Measurements from ENCODE around the gene PLOD3.

DNA sequence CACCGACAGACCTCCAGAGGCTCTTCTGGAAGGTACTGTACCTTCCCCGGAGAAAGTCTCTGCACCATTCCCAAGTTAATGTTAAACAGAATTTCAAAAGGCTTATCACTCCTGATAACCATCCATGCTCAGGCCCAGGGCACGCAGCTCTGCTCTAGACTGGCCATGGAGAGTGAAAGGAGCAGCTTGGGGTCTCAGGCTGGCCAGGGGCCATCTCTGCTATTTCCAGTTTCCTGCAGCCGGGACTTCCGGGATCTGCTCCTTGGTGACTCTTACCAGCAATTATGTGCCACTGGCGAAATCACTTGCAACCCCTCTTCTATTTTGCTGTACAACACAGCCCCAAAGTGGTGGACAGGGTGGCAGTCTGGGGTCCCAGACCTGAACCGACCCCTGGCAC lies 14.3 kb upstream of the PLOD3 start:
- TF ChIP-seq ZNF274 (IDR thresholded peaks at IDR 0.05; ENCODE audit: low read depth, low read length) (no peak), SUZ12 (IDR thresholded peaks at IDR 0.05; ENCODE audit: extremely low read depth, insufficient read depth, insufficient read length) (no peak), YY1 (IDR thresholded peaks at IDR 0.05; ENCODE audit: insufficient read depth, insufficient read length) (no peak)

Measured in NT2/D1 (cell line).